HG03159 (cell line): ENCODE results near the gene AKAP17A.
"Not testable (repeated sequence)": the region's sequence is repeated elsewhere in the genome, so short reads cannot be mapped to it uniquely, and the experiment has no call there.

ENCODE experiments used
- ATAC-seq: cut with Tn5 transposase; IDR thresholded peaks from one replicate; pipeline ENCODE4 v1.9.1; 2021; ENCODE audit warnings: mild to moderate bottlenecking, moderate library complexity; ENCODE audit not compliant: unreplicated experiment

AKAP17A gene

GRCh38 chrX:1601051-1601767 lies 9.8 kb downstream of the AKAP17A start:
- ATAC-seq = no peak

- no peak for ATAC-seq
Observed at GRCh38 chrX:1601768-1602085, 10.3 kb downstream of the AKAP17A start.

GRCh38 chrX:1602299-1602698 lies 10.9 kb downstream of the AKAP17A start:
- no peak for ATAC-seq

- ATAC-seq = no peak
Observed at GRCh38 chrX:1606496-1606895, 15.1 kb downstream of the AKAP17A start.

- no peak for ATAC-seq
Observed at GRCh38 chrX:1609311-1609710, 17.9 kb downstream of the AKAP17A start.

- no peak for ATAC-seq
Observed at GRCh38 chrX:1609762-1610161, 18.4 kb downstream of the AKAP17A start.

- no peak for ATAC-seq
Observed at GRCh38 chrX:1610166-1610565, 18.8 kb downstream of the AKAP17A start.

GRCh38 chrX:1610736-1611135 lies 19.3 kb downstream of the AKAP17A start:
- no peak for ATAC-seq

- ATAC-seq = no peak
Observed at GRCh38 chrX:1612641-1613286, 21.4 kb downstream of the AKAP17A start.

- no peak for ATAC-seq
Observed at GRCh38 chrX:1614927-1615326, 23.5 kb downstream of the AKAP17A start, which contains the start of gene ASMT. ASMT (plus strand) TSS chrX:1615059; CDS start chrX:1615200, 141 bp downstream.

- no peak for ATAC-seq
Observed at GRCh38 chrX:1618689-1619088, 27.3 kb downstream of the AKAP17A start.

GRCh38 chrX:1623691-1624090 lies 32.3 kb downstream of the AKAP17A start:
- ATAC-seq = no peak

- not testable (repeated sequence) for ATAC-seq
Observed at GRCh38 chrX:1624158-1624860, 32.9 kb downstream of the AKAP17A start.

GRCh38 chrX:1624861-1625215 lies 33.4 kb downstream of the AKAP17A start:
- not testable (repeated sequence) for ATAC-seq

GRCh38 chrX:1629244-1629643 lies 37.8 kb downstream of the AKAP17A start:
- no peak for ATAC-seq

- ATAC-seq = no peak
Observed at GRCh38 chrX:1646009-1646408, 54.6 kb downstream of the AKAP17A start.

GRCh38 chrX:1649621-1650020 lies 58.2 kb downstream of the AKAP17A start:
- no peak for ATAC-seq
